HCT116 (cell line): ENCODE data around the gene FAF2.

Source experiments
- CTCF ChIP-seq, 3 experiments: fragments of 200-600 bp in 1 of 3; sonication (generic) in 1 of 3; IDR thresholded peaks in 2 of 3; conservative IDR thresholded peaks in 1 of 3; 2 replicates each; pipeline ENCODE4 v1.5.1; 2012 to 2017; ENCODE audit warnings: low read depth in 2 of 3, low read length in 2 of 3, antibody characterized with exemption in 1 of 3, borderline replicate concordance in 1 of 3, control low read depth in 1 of 3, mild to moderate bottlenecking in 1 of 3, mixed read lengths in 1 of 3, mixed run types in 1 of 3, moderate library complexity in 1 of 3; ENCODE audit not compliant: insufficient read depth in 1 of 3
- EGR1 ChIP-seq: IDR thresholded peaks from 2 replicates; pipeline ENCODE4 v1.6.1; 2012; ENCODE audit warnings: low read depth
- EZH2 ChIP-seq: fragments of 200-600 bp; sonication (generic); IDR thresholded peaks from 2 replicates; pipeline ENCODE4 v1.6.1; 2017; ENCODE audit warnings: antibody characterized with exemption, mixed run types
- JUND ChIP-seq: IDR thresholded peaks from 2 replicates; pipeline ENCODE4 v1.6.1; 2012
- POLR2A ChIP-seq: IDR thresholded peaks from 2 replicates; pipeline ENCODE4 v1.7.0; 2011; ENCODE audit warnings: borderline replicate concordance; ENCODE audit not compliant: insufficient read depth, insufficient read length; ENCODE audit errors: extremely low read depth
- RAD21 ChIP-seq: IDR thresholded peaks from 2 replicates; pipeline ENCODE4 v1.6.1; 2012; ENCODE audit warnings: low read depth, mild to moderate bottlenecking
- REST ChIP-seq: IDR thresholded peaks from 2 replicates; pipeline ENCODE4 v1.6.1; 2012; ENCODE audit warnings: low read depth
- SP1 ChIP-seq: IDR thresholded peaks from 2 replicates; pipeline ENCODE4 v1.6.1; 2012; ENCODE audit warnings: low read depth

- TF ChIP-seq EZH2 (no peak), POLR2A (no peak), CTCF (IDR thresholded peaks at IDR 0.05 in 2 of 3, conservative IDR thresholded peaks at IDR 0.05 in 1 of 3; ENCODE audit: borderline replicate concordance in 1 of 3, insufficient read depth in 1 of 3, low read depth in 2 of 3, low read length in 2 of 3) (no peak), RAD21 (no peak), REST (no peak), SP1 (no peak), EGR1 (no peak), JUND (no peak)
Measured at GRCh38 chr5:176469296-176469695, 21.1 kb downstream of the FAF2 start.
